SK-N-SH treated with all-trans-retinoic acid at 6 μM for 48 hours (cell line): ENCODE results near the gene GGNBP2.

Experiments used
- ATAC-seq: fragments of 200-7000 bp; cut with Tn5 transposase; 3 replicates; pipeline ENCODE4 v1.9.1; 2020; ENCODE audit warnings: mild to moderate bottlenecking, moderate library complexity
- BACH2 ChIP-seq: fragments of 250-450 bp; sonication (Bioruptor Pico); IDR thresholded peaks from 2 replicates; pipeline ENCODE4 v1.9.0; 2021; ENCODE audit warnings: mild to moderate bottlenecking, borderline replicate concordance
- CREB5 ChIP-seq: fragments of 250-450 bp; sonication (Bioruptor Pico); IDR thresholded peaks from 2 replicates; pipeline ENCODE4 v1.5.1; 2020; ENCODE audit warnings: low read depth, mild to moderate bottlenecking, moderate library complexity
- CSDC2 ChIP-seq: fragments of 250-450 bp; sonication (Bioruptor Pico); IDR thresholded peaks from 2 replicates; pipeline ENCODE4 v1.5.0; 2020; ENCODE audit warnings: mild to moderate bottlenecking, moderate library complexity
- CSRNP3 ChIP-seq: fragments of 250-450 bp; sonication (Bioruptor Pico); IDR thresholded peaks from 2 replicates; pipeline ENCODE4 v1.5.1; 2021; ENCODE audit warnings: mild to moderate bottlenecking, moderate library complexity
- ESRRG ChIP-seq: fragments of 250-450 bp; sonication (Bioruptor Pico); IDR thresholded peaks from 2 replicates; pipeline ENCODE4 v1.6.1; 2021; ENCODE audit warnings: mild to moderate bottlenecking
- GLIS3 ChIP-seq: fragments of 250-450 bp; sonication (Bioruptor Pico); IDR thresholded peaks from 2 replicates; pipeline ENCODE4 v1.5.0; 2020; ENCODE audit warnings: mild to moderate bottlenecking, moderate library complexity
- ISL1 ChIP-seq: fragments of 250-450 bp; sonication (Bioruptor Pico); IDR thresholded peaks from 2 replicates; pipeline ENCODE4 v2.1.2; 2022; ENCODE audit warnings: mild to moderate bottlenecking, moderate library complexity
- OSR1 ChIP-seq: fragments of 250-450 bp; sonication (Bioruptor Pico); IDR thresholded peaks from 2 replicates; pipeline ENCODE4 v1.8.0; 2022; ENCODE audit warnings: moderate library complexity, mild to moderate bottlenecking, inconsistent platforms
- PATZ1 ChIP-seq: fragments of 250-450 bp; sonication (Bioruptor Pico); IDR thresholded peaks from 2 replicates; pipeline ENCODE4 v1.8.0; 2020; ENCODE audit warnings: mild to moderate bottlenecking, moderate library complexity, borderline replicate concordance
- POU6F1 ChIP-seq: fragments of 250-450 bp; sonication (Bioruptor Pico); IDR thresholded peaks from 2 replicates; pipeline ENCODE4 v1.8.0; 2021; ENCODE audit warnings: low read depth, mild to moderate bottlenecking, moderate library complexity, borderline replicate concordance
- PPARA ChIP-seq: fragments of 250-450 bp; sonication (Bioruptor Pico); IDR thresholded peaks from 2 replicates; pipeline ENCODE4 v1.5.0; 2020; ENCODE audit warnings: mild to moderate bottlenecking, borderline replicate concordance
- RARB ChIP-seq: fragments of 250-450 bp; sonication (Bioruptor Pico); IDR thresholded peaks from 2 replicates; pipeline ENCODE4 v1.8.0; 2021; ENCODE audit warnings: mild to moderate bottlenecking, moderate library complexity
- TCF4 ChIP-seq: fragments of 250-450 bp; sonication (Bioruptor Pico); IDR thresholded peaks from 2 replicates; pipeline ENCODE4 v1.8.0; 2021; ENCODE audit warnings: mild to moderate bottlenecking, moderate library complexity, borderline replicate concordance
- TOX ChIP-seq: fragments of 250-450 bp; sonication (Bioruptor Pico); IDR thresholded peaks from 2 replicates; pipeline ENCODE4 v1.8.0; 2021; ENCODE audit warnings: mild to moderate bottlenecking, moderate library complexity, borderline replicate concordance
- TSHZ2 ChIP-seq: fragments of 250-450 bp; sonication (Bioruptor Pico); IDR thresholded peaks from 2 replicates; pipeline ENCODE4 v1.5.0; 2020; ENCODE audit warnings: mild to moderate bottlenecking, moderate library complexity
- ZFP3 ChIP-seq: fragments of 250-450 bp; sonication (Bioruptor Pico); IDR thresholded peaks from 2 replicates; pipeline ENCODE4 v1.5.0; 2020; ENCODE audit warnings: mild to moderate bottlenecking, moderate library complexity
- ZFP30 ChIP-seq: fragments of 450-650 bp; formaldehyde crosslinking; IDR thresholded peaks from 2 replicates; pipeline ENCODE4 v1.5.0; 2022; ENCODE audit warnings: mild to moderate bottlenecking, moderate library complexity
- ZNF565 ChIP-seq: fragments of 450-650 bp; formaldehyde crosslinking; conservative IDR thresholded peaks from 2 replicates; pipeline ENCODE4 v1.5.0; 2020; ENCODE audit warnings: low read depth, mild to moderate bottlenecking, moderate library complexity
- ZNF70 ChIP-seq: fragments of 450-650 bp; formaldehyde crosslinking; IDR thresholded peaks from 2 replicates; pipeline ENCODE4 v1.5.0; 2020; ENCODE audit warnings: mild to moderate bottlenecking, moderate library complexity
- ZNF8 ChIP-seq: fragments of 450-650 bp; formaldehyde crosslinking; IDR thresholded peaks from 2 replicates; pipeline ENCODE4 v1.5.0; 2020; ENCODE audit warnings: mild to moderate bottlenecking, moderate library complexity

Gene GGNBP2

GRCh38 chr17:36608280-36608679 is 63.6 kb downstream of the GGNBP2 start:
- TF ChIP-seq ESRRG (CRISPR knock-in tag): no peak
- no peak for TF ChIP-seq PPARA
- no peak for TF ChIP-seq ZFP30 (CRISPR knock-in tag)
- no peak for TF ChIP-seq ZNF70
- TF ChIP-seq CSRNP3 (CRISPR knock-in tag): no peak
- TF ChIP-seq CREB5: no peak
- TF ChIP-seq ZNF565: no peak
- TF ChIP-seq BACH2 (CRISPR knock-in tag): no peak
- no peak for TF ChIP-seq OSR1 (CRISPR knock-in tag)
- TF ChIP-seq CSDC2 (CRISPR knock-in tag): no peak
- no peak for TF ChIP-seq PATZ1 (CRISPR knock-in tag)
- TF ChIP-seq, all 23 proteins: peak for 0
- no peak for ATAC-seq

GRCh38 chr17:36608794-36609497 is 64.2 kb downstream of the GGNBP2 start:
- no peak for TF ChIP-seq TCF4 (CRISPR knock-in tag)
- no peak for TF ChIP-seq GLIS3 (CRISPR knock-in tag)
- TF ChIP-seq ZNF8 (CRISPR knock-in tag): no peak
- TF ChIP-seq OSR1 (CRISPR knock-in tag): no peak
- no peak for TF ChIP-seq PPARA
- TF ChIP-seq CREB5: no peak
- no peak for TF ChIP-seq PATZ1 (CRISPR knock-in tag)
- no peak for TF ChIP-seq ZNF565
- no peak for TF ChIP-seq ZFP3 (CRISPR knock-in tag)
- TF ChIP-seq CSRNP3 (CRISPR knock-in tag): no peak
- no peak for TF ChIP-seq POU6F1 (CRISPR knock-in tag)
- no peak for TF ChIP-seq ISL1
- TF ChIP-seq RARB (CRISPR knock-in tag): no peak
- TF ChIP-seq ZNF70: no peak
- no peak for TF ChIP-seq TOX (CRISPR knock-in tag)
- TF ChIP-seq TSHZ2 (CRISPR knock-in tag): no peak
- TF ChIP-seq ZFP30 (CRISPR knock-in tag): no peak
- TF ChIP-seq BACH2 (CRISPR knock-in tag): no peak
- ATAC-seq: no peak
